Endodermal cell (in vitro differentiated cells): Measurements from ENCODE around the gene ATP5F1E. TPM values are rescaled to one million over a fixed set of nuclear protein-coding genes. Genes with fewer than 3 reads are reported as not detected.
A peak's percentile ranks its signal among the peaks of the same experiment; 100 is the strongest.

Experiments used
- DNase-seq: peaks from one replicate; pipeline ENCODE4 v3.0.0-alpha.2; 2017
- H3K27ac ChIP-seq: 2 replicates; pipeline ENCODE4 v1.5.1; 2013; ENCODE audit warnings: mild to moderate bottlenecking, low read depth, low read length, moderate library complexity
- H3K27me3 ChIP-seq: 2 replicates; pipeline ENCODE4 v1.6.1; 2013; ENCODE audit warnings: mild to moderate bottlenecking, low read length, moderate library complexity; ENCODE audit not compliant: insufficient read depth, control insufficient read depth, poor library complexity, severe bottlenecking
- H3K36me3 ChIP-seq: 2 replicates; pipeline ENCODE4 v1.7.0; 2013; ENCODE audit warnings: mild to moderate bottlenecking, low read length, moderate library complexity; ENCODE audit not compliant: control insufficient read depth, insufficient read depth
- H3K4me1 ChIP-seq: one replicate; pipeline ENCODE4 v1.7.0; 2013; ENCODE audit warnings: low read length; ENCODE audit not compliant: control insufficient read depth, insufficient read depth
- H3K4me3 ChIP-seq: 2 replicates; pipeline ENCODE4 v1.5.1; 2013; ENCODE audit warnings: mild to moderate bottlenecking, low read length, moderate library complexity
- H3K9ac ChIP-seq: 2 replicates; pipeline ENCODE4 v1.6.1; 2013; ENCODE audit warnings: mild to moderate bottlenecking, low read length, moderate library complexity; ENCODE audit not compliant: poor library complexity, severe bottlenecking; ENCODE audit errors: extremely low read depth
- H3K9me3 ChIP-seq: 2 replicates; pipeline ENCODE4 v1.6.1; 2013; ENCODE audit warnings: mild to moderate bottlenecking, low read length, moderate library complexity; ENCODE audit not compliant: control insufficient read depth
- H3K27ac Mint-ChIP-seq: 2 replicates; pipeline ENCODE4 v1.8.0; 2020; ENCODE audit warnings: mixed read lengths
- H3K27me3 Mint-ChIP-seq: 2 replicates; pipeline ENCODE4 v1.8.0; 2021; ENCODE audit warnings: mild to moderate bottlenecking, mixed read lengths; ENCODE audit not compliant: insufficient read depth
- H3K36me3 Mint-ChIP-seq: 2 replicates; pipeline ENCODE4 v1.8.0; 2020; ENCODE audit warnings: low read depth, mixed read lengths
- H3K4me1 Mint-ChIP-seq: 2 replicates; pipeline ENCODE4 v1.8.0; 2020; ENCODE audit warnings: mixed read lengths
- H3K4me3 Mint-ChIP-seq: 2 replicates; pipeline ENCODE4 v1.8.0; 2020; ENCODE audit warnings: mild to moderate bottlenecking, moderate library complexity, mixed read lengths
- H3K9me3 Mint-ChIP-seq: 2 replicates; pipeline ENCODE4 v1.8.0; 2020; ENCODE audit warnings: mild to moderate bottlenecking, mixed read lengths
- WGBS, 2 experiments: methylation state at CpG; one replicate each; pipeline versions ENCODE4 v1.1.5 to v1.1.7; 2013; ENCODE audit warnings: missing lambda C conversion rate in 2 of 2, mixed read lengths in 1 of 2; ENCODE audit not compliant: insufficient coverage in 1 of 2, insufficient read length in 1 of 2; 5-methylcytosine and 5-hydroxymethylcytosine counted together
- total RNA-seq, 2 donors: library from RNA; stranded (reverse); fragmentation: NEBNext Ultra II Directional in 1 of 2; extraction: Animal tissue kit (Norgen Biotek cat#: 25700) in 1 of 2; gene quantifications; 2 replicates in 1 of 2; 3 replicates in 1 of 2; pipeline ENCODE4 v1.2.1, GENCODE V29; 2021
- TF ChIP-seq, protein P1 (sequence below): fragments of 200-600 bp; sonication (generic); conservative IDR thresholded peaks from 2 replicates; pipeline ENCODE4 v1.5.0; 2021; ENCODE audit warnings: antibody characterized with exemption, mild to moderate bottlenecking

The ATP5F1E gene
- total RNA-seq, 2 donors from 2014 or later, result 52.6 to 62.6 TPM

DNA sequence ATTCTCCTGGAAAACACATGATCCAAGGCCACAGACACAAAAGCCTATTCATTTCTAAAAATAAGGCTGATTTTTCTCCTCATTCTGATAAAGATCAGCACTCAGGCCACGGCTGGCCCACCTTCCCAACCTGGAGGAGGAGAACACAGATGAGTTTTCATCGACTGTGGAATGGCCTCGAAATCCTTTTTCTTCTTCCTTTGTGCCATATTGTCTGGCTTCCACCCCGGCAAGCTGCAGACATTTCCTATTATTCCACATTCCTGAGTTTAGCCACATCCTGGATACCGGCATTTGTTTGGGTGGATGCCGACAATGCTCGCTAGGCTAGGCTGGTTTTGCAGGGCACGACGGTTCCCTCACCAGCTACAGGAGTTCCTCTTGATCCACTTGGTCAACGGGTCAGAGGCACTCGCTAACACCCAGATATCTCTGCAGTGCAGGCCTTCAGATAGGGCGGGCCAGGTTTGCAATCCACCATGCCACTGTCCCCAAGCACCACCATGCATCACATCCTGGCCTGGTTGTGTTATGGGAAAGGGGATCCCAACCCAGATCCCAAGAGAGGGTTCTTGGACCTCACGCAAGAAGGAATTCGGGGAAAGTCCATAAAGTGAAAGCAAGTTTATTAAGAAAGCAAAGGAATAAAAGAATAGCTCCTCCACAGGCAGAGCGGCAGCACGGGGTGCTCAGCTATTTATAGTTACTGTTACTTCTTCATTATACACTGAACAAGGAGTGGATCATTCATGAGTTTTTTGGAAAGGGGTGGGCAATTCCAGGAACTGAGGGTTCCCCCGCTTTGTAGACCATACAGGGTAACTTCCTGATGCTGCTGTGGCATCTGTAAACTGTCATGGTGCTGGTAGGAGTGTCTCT is 20.9 kb downstream of the ATP5F1E start:
- WGBS, 2 experiments, result 87 to 89% methylated on average over 11 to 17 of the region's 17 CpGs
- peaks cover 7% of the 10 kb centered on the region for H3K4me1 Mint-ChIP-seq
- H3K27me3 Mint-ChIP-seq, result peaks cover 46% of the 10 kb centered on the region
- Histone ChIP-seq H3K36me3 (no peaks in the 10 kb centered on the region), H3K4me3 (no peak overlapping the region), H3K4me1 (no peaks in the 10 kb centered on the region), H3K27me3 (peaks cover 16% of the 10 kb centered on the region), H3K27ac (peak overlapping the region; percentile 71), H3K9ac (no peak overlapping the region), H3K9me3 (no peaks in the 10 kb centered on the region)
- TF ChIP-seq, protein P1, sequence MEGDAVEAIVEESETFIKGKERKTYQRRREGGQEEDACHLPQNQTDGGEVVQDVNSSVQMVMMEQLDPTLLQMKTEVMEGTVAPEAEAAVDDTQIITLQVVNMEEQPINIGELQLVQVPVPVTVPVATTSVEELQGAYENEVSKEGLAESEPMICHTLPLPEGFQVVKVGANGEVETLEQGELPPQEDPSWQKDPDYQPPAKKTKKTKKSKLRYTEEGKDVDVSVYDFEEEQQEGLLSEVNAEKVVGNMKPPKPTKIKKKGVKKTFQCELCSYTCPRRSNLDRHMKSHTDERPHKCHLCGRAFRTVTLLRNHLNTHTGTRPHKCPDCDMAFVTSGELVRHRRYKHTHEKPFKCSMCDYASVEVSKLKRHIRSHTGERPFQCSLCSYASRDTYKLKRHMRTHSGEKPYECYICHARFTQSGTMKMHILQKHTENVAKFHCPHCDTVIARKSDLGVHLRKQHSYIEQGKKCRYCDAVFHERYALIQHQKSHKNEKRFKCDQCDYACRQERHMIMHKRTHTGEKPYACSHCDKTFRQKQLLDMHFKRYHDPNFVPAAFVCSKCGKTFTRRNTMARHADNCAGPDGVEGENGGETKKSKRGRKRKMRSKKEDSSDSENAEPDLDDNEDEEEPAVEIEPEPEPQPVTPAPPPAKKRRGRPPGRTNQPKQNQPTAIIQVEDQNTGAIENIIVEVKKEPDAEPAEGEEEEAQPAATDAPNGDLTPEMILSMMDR, result no peak
- no peak for DNase-seq
- H3K4me3 Mint-ChIP-seq, result no peak overlapping the region
- H3K36me3 Mint-ChIP-seq, result no peaks in the 10 kb centered on the region
- no peaks in the 10 kb centered on the region for H3K9me3 Mint-ChIP-seq
- H3K27ac Mint-ChIP-seq, result no peak overlapping the region

DNA sequence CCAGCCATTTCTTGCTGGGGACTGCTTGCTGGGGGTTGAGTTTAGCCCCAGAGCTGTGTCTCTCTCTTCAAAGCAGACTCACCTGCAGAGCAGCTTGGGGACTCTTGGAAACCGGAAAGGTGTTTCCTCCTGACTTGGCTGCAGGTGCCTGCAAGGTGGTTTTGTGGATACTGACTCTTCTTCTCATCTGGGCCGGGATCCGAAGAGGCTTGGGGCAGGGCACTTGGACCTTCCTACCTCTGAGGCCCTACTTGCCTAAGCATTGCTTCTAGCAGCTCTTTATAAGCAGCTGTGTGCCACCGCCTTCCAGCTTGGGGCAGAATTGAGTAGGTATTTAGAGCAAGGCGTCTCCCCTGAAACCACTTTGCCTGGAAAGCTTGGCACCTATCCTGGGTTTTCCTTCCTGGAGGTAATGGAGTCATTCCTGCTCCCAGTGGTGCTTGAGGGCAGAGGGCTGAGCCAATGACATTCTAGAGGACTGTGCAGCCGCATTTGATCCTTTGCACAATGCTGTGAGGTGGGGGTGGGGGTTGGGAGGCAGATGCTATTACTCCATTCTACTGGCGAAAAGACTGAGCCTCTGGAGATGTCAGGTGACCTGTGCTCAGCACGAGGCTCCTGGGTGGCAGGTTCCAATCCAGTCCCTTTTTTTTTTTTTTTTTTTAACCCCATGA is 21.7 kb downstream of the ATP5F1E start:
- Mint-ChIP-seq H3K4me3 (no peak overlapping the region), H3K4me1 (peaks cover 7% of the 10 kb centered on the region)

DNA sequence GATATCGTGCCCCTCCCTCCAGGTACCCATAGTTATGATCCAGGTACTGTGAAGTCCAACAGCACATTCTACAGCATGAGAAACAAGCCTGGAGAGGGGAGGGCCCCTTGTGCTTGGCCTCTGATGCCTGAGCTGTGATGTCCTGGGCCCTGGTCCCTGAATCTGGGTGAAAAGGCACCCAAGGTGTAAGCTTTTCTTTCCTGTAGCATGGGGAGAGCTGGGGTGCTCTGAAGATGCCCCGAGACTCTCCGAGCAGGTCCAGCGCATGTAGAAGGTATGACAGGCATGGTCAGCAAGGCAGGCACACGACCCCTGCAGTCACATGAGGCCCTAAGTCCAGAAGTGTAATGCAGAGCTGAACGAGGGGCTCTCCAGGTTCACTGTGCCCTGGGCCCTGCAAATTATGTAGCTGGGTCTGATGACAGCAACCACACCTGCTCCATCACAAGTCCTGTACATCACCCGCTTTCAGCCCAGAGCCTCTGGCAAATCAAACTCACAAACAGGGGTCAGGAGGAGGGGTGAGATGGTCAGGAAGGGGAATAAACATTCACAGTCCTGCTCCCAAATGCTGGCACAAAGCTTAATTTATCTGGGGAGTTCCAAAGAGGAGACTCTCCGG is 23.3 kb downstream of the ATP5F1E start:
- DNase-seq, result no peak
- TF ChIP-seq, protein P1, result no peak
- Histone ChIP-seq H3K27ac (no peak overlapping the region), H3K4me1 (no peaks in the 10 kb centered on the region), H3K36me3 (no peaks in the 10 kb centered on the region), H3K9me3 (no peaks in the 10 kb centered on the region), H3K4me3 (no peak overlapping the region), H3K27me3 (peaks cover 16% of the 10 kb centered on the region), H3K9ac (no peak overlapping the region)
- Mint-ChIP-seq H3K36me3 (peaks cover 5% of the 10 kb centered on the region), H3K9me3 (no peaks in the 10 kb centered on the region), H3K27me3 (peaks cover 39% of the 10 kb centered on the region), H3K4me1 (peaks cover 7% of the 10 kb centered on the region), H3K4me3 (no peak overlapping the region), H3K27ac (no peak overlapping the region)
- WGBS, 2 experiments, result 89 to 96% methylated on average over 4 to 8 of the region's 8 CpGs

More for the DNA sequence above, 21.7 kb downstream of the ATP5F1E start:
- Mint-ChIP-seq H3K27ac (no peak overlapping the region), H3K27me3 (peaks cover 44% of the 10 kb centered on the region), H3K36me3 (no peaks in the 10 kb centered on the region), H3K9me3 (no peaks in the 10 kb centered on the region)
- DNase-seq, result no peak
- TF ChIP-seq, protein P1, result no peak
- no peak overlapping the region for H3K9ac ChIP-seq
- peak overlapping the region; percentile 71 for H3K27ac ChIP-seq
- 91 to 95% methylated on average over 4 to 8 of the region's 8 CpGs for WGBS, 2 experiments
- no peaks in the 10 kb centered on the region for H3K4me1 ChIP-seq
- no peaks in the 10 kb centered on the region for H3K9me3 ChIP-seq
- H3K36me3 ChIP-seq, result no peaks in the 10 kb centered on the region
- H3K4me3 ChIP-seq, result no peak overlapping the region
- peaks cover 16% of the 10 kb centered on the region for H3K27me3 ChIP-seq
